Fibroblast of lung (primary cell): Measurements from ENCODE around the gene DGKZ.

Source experiments
- EZH2 ChIP-seq: IDR thresholded peaks from 2 replicates; pipeline ENCODE4 v1.5.1; 2012; ENCODE audit warnings: low read length, control low read depth, mild to moderate bottlenecking; ENCODE audit errors: missing control alignments
- TF ChIP-seq, protein P1 (sequence below), 2 donors: IDR thresholded peaks in 1 of 2; conservative IDR thresholded peaks in 1 of 2; 1 replicate in 1 of 2; 2 replicates in 1 of 2; pipeline ENCODE4 v1.5.1; 2011 to 2012; ENCODE audit warnings: low read length in 2 of 2, control low read depth in 1 of 2, inconsistent platforms in 1 of 2, low read depth in 1 of 2, mild to moderate bottlenecking in 1 of 2

DNA sequence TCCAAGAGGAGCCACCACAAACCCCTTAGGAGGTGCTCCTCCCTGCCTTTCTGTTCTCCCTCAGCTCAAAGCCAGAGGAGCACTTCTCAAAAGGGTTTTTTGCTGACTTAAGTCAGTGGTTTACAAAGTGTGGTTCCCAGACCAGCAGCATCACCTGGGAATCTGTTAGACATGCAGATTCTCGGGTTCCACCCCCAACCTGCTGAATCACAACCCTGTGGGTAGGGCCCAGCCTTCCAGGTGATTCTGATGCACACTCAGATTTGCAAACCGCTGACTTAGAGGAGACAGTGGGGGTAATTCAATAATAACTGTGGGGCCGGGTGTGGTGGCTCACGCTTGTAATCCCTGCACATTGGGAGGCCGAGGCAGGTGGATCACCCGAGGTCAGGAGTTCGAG, 47.0 kb upstream of the DGKZ start:
- TF ChIP-seq, protein P1, sequence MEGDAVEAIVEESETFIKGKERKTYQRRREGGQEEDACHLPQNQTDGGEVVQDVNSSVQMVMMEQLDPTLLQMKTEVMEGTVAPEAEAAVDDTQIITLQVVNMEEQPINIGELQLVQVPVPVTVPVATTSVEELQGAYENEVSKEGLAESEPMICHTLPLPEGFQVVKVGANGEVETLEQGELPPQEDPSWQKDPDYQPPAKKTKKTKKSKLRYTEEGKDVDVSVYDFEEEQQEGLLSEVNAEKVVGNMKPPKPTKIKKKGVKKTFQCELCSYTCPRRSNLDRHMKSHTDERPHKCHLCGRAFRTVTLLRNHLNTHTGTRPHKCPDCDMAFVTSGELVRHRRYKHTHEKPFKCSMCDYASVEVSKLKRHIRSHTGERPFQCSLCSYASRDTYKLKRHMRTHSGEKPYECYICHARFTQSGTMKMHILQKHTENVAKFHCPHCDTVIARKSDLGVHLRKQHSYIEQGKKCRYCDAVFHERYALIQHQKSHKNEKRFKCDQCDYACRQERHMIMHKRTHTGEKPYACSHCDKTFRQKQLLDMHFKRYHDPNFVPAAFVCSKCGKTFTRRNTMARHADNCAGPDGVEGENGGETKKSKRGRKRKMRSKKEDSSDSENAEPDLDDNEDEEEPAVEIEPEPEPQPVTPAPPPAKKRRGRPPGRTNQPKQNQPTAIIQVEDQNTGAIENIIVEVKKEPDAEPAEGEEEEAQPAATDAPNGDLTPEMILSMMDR (conservative IDR thresholded peaks at IDR 0.05 in 1 of 2, IDR thresholded peaks at IDR 0.05 in 1 of 2; ENCODE audit: low read depth in 1 of 2, low read length in 2 of 2): no peak
- no peak for TF ChIP-seq EZH2
